HG03575 (cell line): ENCODE results near the gene TMEM86B.

Source experiments
- ATAC-seq: cut with Tn5 transposase; IDR thresholded peaks from one replicate; pipeline ENCODE4 v1.9.1; 2021; ENCODE audit not compliant: unreplicated experiment, insufficient number of reproducible peaks, low FRiP score; ENCODE audit errors: extremely low read depth

TMEM86B gene

GRCh38 chr19:55246462-55247451, 18.2 kb upstream of the TMEM86B start:
- ATAC-seq: no peak

DNA sequence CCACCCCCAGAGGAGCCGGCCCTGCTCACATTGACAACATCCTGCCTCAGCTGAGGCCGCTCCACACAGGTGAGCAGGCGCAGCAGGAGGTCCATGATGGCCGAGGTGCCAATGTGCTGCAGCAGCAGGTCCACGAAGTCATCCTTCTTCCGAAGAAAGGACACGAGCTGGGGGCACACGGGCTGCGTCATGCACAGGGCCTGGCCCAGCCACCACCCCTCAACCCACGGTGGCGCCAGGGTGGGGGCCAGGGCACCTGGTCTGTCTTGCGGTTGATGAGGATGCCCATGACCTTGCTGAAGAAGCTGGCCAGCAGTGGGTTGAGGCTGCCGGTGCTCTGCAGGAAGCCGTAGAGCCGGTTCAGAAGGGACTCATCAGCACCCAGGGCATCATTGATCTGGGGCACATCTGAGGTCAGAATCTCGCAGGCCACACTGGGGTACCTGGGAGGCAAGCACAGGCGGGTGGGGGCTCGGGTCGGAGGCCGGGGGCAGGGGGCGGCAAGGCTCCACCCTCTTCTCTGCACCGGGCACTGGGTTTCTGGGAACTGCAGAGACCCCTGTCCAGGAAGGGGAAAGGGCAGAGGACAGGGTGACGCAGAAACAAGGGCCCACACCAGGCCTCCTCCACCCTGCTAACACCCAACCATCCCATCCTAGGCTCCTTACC, 16.8 kb upstream of the TMEM86B start:
- ATAC-seq: no peak

DNA sequence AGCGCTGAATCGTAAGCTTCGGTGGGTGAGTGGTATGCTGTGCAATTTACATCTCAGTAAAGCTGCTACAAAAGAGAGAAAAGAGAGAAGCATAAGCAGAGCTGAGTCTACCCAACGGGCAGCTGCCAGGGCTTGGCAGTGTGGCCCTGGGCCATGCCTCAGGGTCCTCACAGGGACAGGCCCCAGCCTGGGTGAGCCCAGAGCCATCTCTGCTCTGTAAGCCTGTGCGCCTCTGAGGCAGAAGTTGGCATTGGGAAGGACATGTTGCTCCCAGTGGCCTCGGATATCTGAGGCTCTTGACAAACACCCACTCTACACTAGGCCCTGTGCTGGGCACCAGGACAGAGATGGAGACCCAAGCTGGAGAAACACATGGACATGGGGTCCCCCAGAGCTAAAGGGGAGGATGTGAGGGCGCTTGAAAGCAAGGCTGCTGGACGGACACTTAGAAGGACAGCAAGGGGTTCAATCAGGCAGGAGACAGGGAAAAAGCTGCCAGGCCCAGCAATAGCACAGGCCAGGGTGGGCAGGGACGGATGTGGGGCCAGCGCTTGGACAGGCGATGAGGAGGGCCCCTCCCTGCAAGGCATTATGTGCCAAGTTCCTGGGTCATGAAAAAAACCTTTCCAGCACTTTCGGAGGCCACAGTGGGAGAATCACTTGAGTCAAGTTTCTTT, 15.6 kb upstream of the TMEM86B start:
- ATAC-seq: no peak

DNA sequence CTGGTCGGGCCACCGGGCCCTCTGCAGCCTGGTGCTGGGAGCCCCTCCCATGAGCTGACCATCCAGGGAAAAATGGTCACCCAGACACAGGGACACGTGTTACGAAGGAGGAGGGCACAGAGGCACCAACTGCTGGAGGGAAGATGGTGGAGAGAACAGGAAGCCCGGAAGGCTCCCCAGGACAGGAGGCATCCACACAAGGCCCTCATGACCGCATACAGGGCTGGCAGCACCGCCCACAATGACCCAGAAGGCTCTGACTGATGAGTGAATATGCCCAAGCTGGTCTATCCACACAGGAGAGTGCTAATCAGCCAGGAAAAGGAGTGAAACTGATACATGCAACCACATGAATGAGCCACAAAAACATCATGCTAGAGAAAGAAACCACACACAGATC, 14.0 kb upstream of the TMEM86B start:
- no peak for ATAC-seq

- ATAC-seq: no peak
These were observed 13.4 kb upstream of the TMEM86B start for GRCh38 chr19:55241935-55242464.

DNA sequence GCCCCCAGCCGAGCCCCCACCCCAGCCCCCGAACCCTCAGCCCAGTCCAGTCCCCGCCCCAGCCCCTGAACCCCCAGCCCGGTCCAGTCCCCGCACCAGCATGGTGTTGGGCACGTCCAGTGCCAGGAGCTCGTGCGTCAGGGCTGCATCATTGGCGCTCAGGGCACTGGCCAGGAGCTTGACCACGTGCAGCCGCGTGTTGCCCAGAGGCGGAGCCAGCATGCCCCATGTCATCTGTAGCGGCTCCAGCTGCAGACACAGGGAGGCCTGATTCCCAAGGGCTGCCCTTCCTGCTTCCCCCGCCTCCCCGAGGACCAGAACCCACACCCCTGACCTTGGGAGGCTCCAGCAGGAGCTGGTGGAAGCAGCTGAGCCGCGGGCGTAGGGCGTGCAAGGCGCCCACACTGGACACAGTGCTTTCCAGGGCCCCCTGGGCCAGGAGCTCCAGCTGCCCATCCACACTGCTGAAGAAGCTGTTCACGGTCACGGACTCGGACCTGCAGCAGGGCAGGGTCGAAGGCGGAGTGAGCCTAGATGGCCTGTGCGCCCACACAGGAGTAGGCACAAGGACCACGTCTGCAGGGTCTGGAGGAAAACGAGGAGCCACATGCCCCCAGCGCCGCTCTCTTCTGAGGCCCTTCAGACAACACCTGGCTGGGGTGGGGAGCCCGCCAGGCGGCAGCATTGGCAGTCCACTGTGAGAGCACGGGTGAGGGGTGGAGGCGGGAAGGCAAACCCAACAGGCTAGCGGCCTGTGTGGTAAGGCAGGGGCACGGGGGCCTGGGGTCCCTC, 12.8 kb upstream of the TMEM86B start:
- no peak for ATAC-seq

- ATAC-seq: no peak
These were observed 12.1 kb upstream of the TMEM86B start for GRCh38 chr19:55240713-55241020.

GRCh38 chr19:55239004-55239403, 10.4 kb upstream of the TMEM86B start:
- ATAC-seq: no peak

GRCh38 chr19:55238030-55238429, 9.5 kb upstream of the TMEM86B start:
- no peak for ATAC-seq

- ATAC-seq: no peak
These were observed 4.4 kb upstream of the TMEM86B start for GRCh38 chr19:55232986-55233385.

DNA sequence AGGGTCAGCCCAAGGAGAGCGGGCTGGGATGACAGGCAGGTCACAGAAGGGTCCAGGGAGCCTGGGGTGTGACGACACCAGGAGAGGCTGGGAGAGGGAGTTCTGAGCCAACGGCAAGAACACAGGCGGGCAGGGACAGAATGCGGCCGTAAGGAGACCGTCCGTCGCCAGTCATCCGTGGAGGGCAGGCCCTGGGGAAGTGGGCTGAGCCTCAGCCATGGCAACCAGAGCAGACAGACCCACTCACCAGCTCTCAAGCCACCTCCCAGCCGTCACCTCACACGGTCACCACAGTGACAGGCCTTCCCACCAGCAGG, 3.7 kb upstream of the TMEM86B start:
- ATAC-seq: no peak

- no peak for ATAC-seq
These were observed 3.1 kb upstream of the TMEM86B start for GRCh38 chr19:55231391-55232285.

DNA sequence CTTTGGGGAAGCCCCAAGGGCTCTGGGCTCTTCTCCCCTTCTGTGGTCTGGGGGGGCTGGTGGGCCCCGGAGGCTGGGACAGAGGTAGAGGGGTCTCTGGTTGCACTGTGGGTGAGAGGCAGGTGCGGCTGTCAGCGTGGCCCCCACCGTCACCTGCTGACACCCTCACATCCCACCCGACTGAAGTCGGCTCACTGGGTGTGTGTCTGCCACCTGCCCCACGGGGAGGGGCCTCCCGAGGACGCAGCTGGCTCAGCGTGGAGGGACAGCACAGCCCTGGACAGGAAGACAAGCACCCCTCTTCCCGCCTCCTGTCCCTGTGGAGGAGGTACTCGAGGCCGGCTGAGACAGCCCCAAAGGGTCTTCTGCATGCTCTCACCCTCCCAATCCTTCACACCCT, 2.2 kb upstream of the TMEM86B start:
- ATAC-seq: no peak

GRCh38 chr19:55230329-55230728, 1.8 kb upstream of the TMEM86B start:
- ATAC-seq: no peak

GRCh38 chr19:55229789-55230182, 1.2 kb upstream of the TMEM86B start:
- ATAC-seq: no peak

DNA sequence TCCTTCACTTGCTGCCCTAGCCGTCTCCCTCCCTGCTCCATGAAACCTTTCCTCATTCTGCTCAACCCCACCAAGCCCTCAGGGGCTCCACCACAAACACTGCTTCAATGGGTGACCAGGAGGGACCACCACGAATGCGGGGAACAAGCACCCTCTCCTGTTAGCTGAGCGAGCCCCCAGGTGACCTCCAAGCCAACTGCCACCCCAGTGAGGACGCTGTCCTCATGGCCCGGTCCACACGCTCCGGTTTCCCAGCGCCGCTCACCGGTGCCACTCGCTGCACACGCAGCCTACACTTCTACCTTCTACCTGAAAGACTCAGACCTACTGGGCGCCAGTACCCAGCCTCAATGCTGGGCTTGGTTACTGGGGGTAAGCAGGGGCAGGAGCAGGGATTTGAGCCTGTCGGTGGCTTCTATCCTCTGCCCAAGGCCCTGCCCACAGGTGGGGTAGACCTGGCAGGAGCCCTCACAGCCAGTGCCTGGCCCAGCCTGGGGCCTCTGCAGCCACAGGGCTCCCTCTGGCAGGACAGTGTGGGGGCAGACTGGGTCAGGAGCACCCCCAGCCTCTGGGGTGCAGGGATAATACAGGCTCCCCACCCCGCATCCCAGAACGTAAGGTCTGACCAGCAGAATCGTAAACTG, 704 bp upstream of the TMEM86B start:
- ATAC-seq: no peak

DNA sequence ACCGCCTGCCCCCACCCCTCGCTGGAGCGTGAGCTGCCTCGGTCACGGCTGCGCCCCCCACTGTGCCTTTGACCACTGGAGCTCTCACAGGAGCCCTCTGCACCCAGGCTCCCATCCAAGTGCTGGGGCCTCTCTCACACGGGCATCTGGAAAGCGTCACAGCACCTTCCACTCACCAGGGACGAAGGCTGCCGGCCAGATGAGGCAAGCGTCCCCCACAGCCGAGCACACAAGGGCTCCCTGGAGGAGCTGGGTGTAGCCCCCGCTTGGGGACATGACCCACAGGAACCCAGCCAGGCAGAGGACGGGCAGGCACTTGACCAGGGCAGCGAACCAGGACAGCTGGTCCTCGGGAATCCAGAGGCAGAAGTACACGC, 560 bp downstream of the TMEM86B start:
- no peak for ATAC-seq
